ENCODE results near the gene HADH. TPM values are rescaled to one million over a fixed set of nuclear protein-coding genes. Genes with fewer than 3 reads are reported as not detected.
"Not testable (repeated sequence)": the region's sequence is repeated elsewhere in the genome, so short reads cannot be mapped to it uniquely, and the experiment has no call there.

The HADH gene
- total RNA-seq, 1 experiment from 2014 or later, result 14.0 TPM

- no peak for DNase-seq (ENCODE audit: low spot score)
These were observed 7.5 kb downstream of the HADH start for GRCh38 chr4:107996949-107997788.

DNA sequence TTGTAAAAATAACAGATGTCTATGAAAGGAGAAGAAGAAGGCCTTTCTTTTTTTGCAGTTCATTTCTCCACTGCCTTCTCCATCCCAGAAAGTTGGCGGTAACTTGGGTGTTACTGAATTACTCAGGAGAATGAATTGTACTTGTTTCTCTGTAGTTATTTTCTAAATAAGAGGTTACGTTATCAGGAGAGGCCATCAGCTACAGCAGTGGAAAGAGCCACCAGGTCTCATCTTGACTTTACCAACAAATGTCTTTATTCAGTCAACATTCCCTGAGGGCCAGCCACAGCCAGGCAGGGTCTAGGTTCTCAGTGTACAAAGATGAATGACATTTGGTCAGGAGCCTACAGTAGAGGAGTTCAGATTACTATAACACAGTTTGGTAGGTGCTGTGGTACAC, 8.1 kb downstream of the HADH start:
- no peak for DNase-seq (ENCODE audit: low spot score)

DNA sequence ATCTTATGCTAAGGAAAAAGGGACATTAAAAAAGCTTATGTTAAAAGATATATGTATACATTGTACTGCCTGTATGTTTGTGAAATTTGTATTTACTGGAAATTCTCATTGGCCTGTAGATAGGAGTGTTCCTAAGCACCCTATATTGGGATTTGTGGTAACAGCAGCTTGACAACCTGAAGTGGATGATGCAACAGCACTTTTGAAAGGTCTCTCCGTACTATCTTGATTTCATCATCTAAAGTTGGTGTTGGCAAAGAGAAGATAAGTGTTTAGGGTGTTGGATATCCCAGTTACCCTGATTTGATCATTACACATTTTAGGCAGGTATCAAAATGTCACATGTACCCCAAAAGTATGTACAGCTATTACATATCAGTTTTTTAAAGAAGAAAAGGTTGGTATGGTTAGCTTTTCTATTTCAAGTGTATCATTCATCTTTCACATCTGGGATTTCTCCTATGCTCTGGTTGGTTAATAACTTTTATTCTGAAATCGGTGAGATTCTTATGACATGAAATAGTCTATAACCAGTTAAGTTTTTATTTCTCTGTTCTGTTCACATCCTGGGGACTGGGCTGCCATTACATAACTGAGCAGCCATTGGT, 10.3 kb downstream of the HADH start:
- DNase-seq (ENCODE audit: low spot score), result no peak

DNA sequence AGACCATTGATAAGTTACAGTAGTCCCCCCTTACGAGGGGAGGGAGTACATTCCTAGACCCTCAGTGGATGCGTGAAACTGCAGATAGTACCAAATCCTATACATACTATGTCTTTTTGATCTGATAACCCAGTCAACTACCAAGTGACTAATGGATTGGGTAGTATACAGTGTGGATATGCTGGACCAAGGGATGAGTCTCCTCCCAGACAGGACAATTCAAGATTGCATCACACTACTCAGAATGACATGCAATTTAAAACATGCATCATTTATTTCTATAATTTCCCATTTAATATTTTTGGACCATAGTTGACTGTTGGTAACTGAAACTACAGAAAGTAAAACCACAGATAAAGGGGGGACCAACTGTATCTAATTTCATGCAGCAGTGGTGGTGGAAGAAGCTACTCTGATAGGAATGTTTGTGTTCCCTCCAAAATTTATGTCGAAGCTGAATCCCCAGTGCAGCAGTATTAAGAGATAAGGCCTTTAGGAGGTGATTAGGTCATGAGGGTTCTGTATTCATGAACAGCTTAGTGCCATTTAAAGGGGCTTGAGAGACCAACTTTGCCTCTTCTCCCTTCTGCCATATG, 11.9 kb downstream of the HADH start:
- DNase-seq (ENCODE audit: low spot score), result no peak

DNA sequence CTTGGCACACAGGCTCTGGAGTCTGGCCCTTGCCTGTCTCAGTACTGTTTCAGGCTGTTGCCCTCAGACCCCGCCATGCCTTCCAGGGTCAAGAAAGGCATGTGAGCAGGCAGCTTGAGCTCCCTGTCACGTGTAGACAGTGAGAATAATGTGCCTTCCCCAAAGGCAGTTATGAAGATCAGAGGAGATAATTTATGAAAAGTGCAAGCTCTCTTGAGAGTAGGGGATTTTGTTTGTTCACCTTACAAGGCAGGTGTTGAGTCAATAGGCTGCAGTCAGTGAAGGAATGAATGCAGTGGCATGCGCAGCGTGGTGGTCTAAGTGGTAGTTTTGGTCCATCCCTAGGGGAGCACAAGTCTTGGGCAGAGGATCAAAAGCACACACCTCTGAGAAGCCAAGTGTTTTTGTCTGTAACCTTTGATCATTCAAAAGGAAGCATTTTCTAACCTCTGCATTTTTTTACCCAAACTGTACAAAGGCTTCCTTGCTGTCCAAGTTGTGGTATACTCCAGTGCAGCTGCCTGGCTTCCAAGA, 14.4 kb downstream of the HADH start:
- no peak for DNase-seq (ENCODE audit: low spot score)

DNA sequence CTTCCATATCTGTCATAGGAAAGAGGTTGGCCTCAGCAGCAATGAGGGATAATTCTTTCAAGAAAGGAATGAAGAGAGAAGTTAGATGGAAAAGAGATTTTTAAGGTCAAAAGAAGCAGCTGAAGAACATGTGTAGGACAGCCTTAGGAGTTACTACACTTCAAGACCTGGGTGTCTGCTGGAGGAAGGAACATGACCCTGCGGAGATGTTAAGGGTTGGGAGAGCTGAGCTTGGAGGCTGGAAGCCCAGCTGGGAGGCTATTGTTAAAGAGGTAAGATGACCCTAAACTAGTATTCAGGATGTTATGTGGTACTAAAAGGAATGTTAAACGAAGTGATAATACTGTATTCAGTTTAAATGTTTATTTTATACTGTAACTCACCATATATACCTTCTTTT, 15.0 kb downstream of the HADH start:
- DNase-seq (ENCODE audit: low spot score), result no peak

DNA sequence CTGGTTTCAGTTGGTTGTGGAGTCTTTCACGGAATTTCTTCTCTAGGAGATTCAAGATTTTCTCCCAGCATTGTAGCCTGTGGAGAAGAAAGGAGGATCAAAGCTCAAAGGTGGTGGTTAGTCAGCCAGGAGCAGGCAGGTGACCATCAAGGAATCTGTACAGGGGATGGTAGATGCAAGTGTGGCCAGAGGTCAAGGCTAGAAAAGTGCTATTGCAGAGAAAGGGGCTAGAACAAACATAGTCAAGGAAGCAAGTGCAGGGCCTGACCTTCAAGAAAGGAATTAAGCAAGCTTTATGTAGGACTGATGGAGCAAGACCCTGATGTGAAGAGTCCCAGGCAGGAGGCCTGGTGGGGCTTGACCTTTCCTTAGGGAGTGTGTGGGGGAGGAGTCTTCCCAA, 16.1 kb downstream of the HADH start:
- no peak for DNase-seq (ENCODE audit: low spot score)

GRCh38 chr4:108006361-108006760, 16.7 kb downstream of the HADH start:
- no peak for DNase-seq (ENCODE audit: low spot score)

DNA sequence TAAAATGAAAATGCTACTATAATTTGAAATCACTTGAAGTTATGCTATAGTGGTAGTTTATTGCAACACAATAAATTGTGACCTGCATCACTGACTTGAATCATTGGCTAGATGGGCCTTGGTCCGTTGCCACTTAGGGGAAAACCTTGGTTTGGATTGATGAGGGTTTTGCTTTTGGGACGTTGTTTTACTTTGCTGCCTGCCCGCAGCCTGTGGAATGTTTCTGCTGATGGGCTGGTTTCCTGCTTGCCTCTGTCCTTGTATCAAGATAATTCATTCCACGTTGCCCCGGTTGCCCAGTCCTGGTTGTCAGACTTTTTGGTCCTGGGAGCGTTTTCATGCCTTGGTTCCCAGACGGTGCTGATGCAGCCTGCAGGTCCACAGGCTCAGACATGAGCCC, 18.3 kb downstream of the HADH start:
- no peak for DNase-seq (ENCODE audit: low spot score)

DNA sequence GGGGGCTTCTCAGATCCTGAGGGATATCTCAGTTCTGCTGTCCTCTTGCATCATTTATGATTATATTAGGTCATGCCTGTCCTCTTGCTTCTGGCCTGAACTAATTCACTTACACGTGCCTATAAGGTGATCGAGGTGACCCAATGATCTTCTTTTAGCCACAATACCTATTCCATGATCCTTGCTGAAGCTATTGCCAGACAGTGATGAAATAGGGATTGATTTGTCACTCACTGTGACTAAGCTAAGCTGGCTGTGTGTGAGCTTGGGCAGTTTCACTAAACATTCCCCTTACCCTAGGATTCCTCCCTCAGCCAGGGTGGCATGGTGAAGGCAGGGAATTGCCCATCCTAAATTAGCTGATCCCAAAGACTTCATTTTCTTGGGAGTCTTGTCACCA, 19.0 kb downstream of the HADH start:
- DNase-seq (ENCODE audit: low spot score), result no peak

DNA sequence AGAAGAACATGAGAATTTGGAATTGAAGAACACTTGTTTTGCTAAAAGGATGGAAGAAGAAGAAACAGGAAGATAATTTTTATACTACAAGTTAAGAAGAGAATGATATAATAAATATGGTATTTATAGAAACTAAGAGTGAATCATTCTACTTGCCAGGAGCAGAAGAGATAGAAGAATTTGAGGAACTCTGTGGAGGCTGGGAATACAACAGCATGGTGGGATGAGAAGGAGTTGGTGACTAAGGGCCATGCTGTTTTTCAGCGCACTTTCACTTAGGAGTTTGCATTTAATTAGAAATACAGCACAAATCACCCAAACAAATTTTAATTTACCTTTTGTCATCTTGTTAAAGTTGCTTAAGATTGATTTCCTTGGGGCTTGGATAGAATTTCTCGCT, 20.5 kb downstream of the HADH start:
- DNase-seq (ENCODE audit: low spot score), result no peak

DNA sequence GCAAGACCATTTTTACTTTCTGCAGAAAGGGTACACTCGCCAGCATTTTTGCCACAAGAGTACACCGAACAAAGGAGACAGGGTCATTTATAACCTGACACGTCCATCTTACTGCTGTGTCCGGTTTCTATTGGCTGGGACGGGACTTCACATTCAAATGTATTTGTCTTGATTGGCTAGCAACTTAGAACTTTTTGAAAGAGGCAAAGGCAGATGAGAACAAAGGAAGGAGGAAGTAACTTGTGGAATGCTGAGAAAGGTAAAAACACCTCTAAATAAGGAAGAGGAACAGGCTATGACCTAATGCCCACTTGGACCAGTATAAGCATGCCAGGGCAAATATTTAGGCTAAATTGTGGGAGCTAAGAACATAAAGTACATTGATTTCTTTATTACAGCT, 22.7 kb downstream of the HADH start:
- not testable (repeated sequence) for DNase-seq (ENCODE audit: low spot score)

DNA sequence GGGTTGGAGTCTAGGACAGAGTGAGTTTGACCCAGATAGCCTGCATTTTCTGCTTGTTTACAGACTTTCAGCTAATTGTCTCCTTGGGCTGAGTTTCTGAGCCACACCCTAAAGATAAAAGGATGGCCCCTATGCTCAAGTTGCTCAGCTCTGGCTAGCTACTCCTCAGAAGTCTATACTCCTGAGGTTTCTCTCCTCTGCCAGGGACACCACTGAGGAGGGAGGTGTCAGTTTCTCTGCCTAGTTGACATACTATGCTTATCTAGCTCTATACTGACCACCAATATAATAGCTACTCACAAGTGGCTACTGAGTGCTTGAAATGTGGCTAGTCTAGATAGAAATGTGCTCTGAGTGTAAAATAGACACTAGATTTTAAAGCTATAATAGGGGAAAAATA, 23.6 kb downstream of the HADH start:
- no peak for DNase-seq (ENCODE audit: low spot score)

DNA sequence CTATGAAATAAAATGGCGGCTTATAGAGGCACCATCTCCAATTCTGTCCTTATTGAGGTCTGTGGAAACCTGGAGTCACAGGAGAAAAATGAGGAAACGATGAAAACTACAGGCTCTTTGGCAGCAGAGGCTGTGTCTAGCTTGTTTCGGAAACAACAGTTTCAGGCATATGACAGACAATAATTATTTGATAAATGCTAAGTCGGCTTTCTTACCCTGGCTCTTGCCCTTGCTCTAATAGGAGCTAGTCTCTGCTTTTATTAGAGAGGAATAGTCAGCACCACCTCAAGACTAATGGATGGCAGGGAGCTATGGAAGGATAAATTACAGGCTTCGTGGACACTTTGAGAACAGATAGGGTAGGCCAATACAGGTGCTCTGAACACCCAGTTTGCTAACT, 24.3 kb downstream of the HADH start:
- DNase-seq (ENCODE audit: low spot score), result no peak

GRCh38 chr4:108018040-108018883, 28.6 kb downstream of the HADH start:
- peak; percentile 85 for DNase-seq (ENCODE audit: low spot score)

- DNase-seq (ENCODE audit: low spot score), result no peak
These were observed 29.1 kb downstream of the HADH start for GRCh38 chr4:108018884-108019187.

- DNase-seq (ENCODE audit: low spot score), result no peak
These were observed 34.6 kb downstream of the HADH start for GRCh38 chr4:108024085-108024877.

DNA sequence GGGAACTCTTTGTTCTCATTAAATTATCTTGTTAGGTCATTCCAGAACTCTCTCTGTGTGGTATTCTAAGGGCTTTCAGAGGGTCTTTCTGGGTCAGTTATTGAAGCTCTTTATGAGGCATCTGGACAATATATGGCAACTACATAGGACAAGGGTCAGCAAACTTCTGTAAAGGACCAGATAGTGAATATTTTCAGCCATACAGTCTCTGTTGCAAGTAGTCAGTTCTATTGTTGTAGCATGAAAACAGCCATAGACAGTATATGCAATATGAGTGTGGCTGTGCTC, 35.1 kb downstream of the HADH start:
- DNase-seq (ENCODE audit: low spot score), result no peak

GRCh38 chr4:108029016-108029720, 39.5 kb downstream of the HADH start:
- DNase-seq (ENCODE audit: low spot score), result no peak

DNA sequence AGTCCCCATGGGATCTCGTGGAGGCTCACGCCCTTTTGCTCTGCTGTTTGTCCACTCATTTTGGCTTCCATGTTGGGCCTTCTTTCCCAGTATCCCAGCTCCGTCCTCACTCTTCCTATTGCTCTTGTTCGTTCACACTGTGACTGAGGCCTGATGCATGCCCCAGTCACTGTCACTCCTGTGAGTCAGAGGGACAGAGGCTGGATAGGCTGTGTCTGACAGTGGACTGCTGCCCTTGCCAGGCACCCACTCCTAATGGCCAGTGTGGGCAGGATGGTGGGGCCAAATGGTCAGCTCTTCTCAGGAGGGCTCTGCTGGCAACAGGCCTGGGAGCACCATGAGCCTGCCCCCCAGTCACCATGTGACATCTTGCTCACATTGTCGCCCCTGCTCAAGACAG, 40.0 kb downstream of the HADH start:
- DNase-seq (ENCODE audit: low spot score), result no peak

- DNase-seq (ENCODE audit: low spot score), result peak; percentile 51
These were observed 40.6 kb downstream of the HADH start for GRCh38 chr4:108030332-108030731.

Data from HT-29 (cell line).